B cell (primary cell): Measurements from ENCODE around the gene ZNF532. TPM values are rescaled to one million over a fixed set of nuclear protein-coding genes. Genes with fewer than 3 reads are reported as not detected.

Experiments
- ATAC-seq: fragments of 200-7000 bp; cut with Tn5 transposase; one replicate; pipeline ENCODE4 v1.10.0; 2021; ENCODE audit warnings: low read depth, mild to moderate bottlenecking, moderate number of reproducible peaks, moderate library complexity
- CTCF ChIA-PET: fragments of 350-600 bp; sonication (Branson Sonifier 250); formaldehyde crosslinking; loops from one replicate; lab custom pipeline; 2021; ENCODE audit warnings: antibody characterized with exemption, inconsistent platforms; lab: Charles Lee
- POLR2A ChIA-PET: fragments of 350-600 bp; sonication (Branson Sonifier 250); formaldehyde crosslinking; loops from one replicate; lab custom pipeline; 2021; ENCODE audit warnings: antibody characterized with exemption; lab: Charles Lee
- DNase-seq: peaks from one replicate; pipeline ENCODE4 v3.0.0; 2013
- H2AFZ ChIP-seq: 2 replicates; pipeline ENCODE4 v1.6.1; 2012; ENCODE audit warnings: mild to moderate bottlenecking, low read depth, low read length; ENCODE audit not compliant: insufficient read depth, poor library complexity, severe bottlenecking
- H3K27ac ChIP-seq, 2 donors: 1 replicate in 1 of 2; 2 replicates in 1 of 2; pipeline ENCODE4 v1.5.1; 2012 to 2013; ENCODE audit warnings: low read length in 2 of 2, mild to moderate bottlenecking in 2 of 2, moderate library complexity in 1 of 2
- H3K27me3 ChIP-seq, 4 experiments: fragments of 200-600 bp in 1 of 4; sonication (generic) in 1 of 4; replicated peaks in 1 of 4; 1 replicate in 2 of 4; 2 replicates in 2 of 4; pipeline versions ENCODE4 v1.6.1 to v1.7.0; 2013 to 2016; ENCODE audit warnings: low read length in 3 of 4, mild to moderate bottlenecking in 2 of 4, mixed read lengths in 1 of 4, moderate library complexity in 1 of 4; ENCODE audit not compliant: insufficient read depth in 4 of 4, control insufficient read depth in 3 of 4; ENCODE audit errors: control extremely low read depth in 1 of 4
- H3K36me3 ChIP-seq, 2 experiments: replicated peaks in 1 of 2; 1 replicate in 1 of 2; 2 replicates in 1 of 2; pipeline versions ENCODE4 v1.6.1 to v1.7.1; 2013; ENCODE audit warnings: low read length in 1 of 2; ENCODE audit not compliant: insufficient read depth in 2 of 2, control insufficient read depth in 1 of 2; ENCODE audit errors: control extremely low read depth in 1 of 2, extremely low read depth in 1 of 2
- H3K4me1 ChIP-seq, 2 donors: fragments of 200-600 bp in 1 of 2; sonication (generic) in 1 of 2; 1 replicate in 1 of 2; 2 replicates in 1 of 2; pipeline versions ENCODE4 v1.5.1 to v1.6.1; 2013 to 2017; ENCODE audit warnings: low read length in 2 of 2; ENCODE audit not compliant: control insufficient read depth in 2 of 2, insufficient read depth in 2 of 2
- H3K4me2 ChIP-seq: replicated peaks from 2 replicates; pipeline ENCODE3; 2012; ENCODE audit warnings: mild to moderate bottlenecking, low read depth, low read length; ENCODE audit not compliant: poor library complexity, severe bottlenecking
- H3K4me3 ChIP-seq, 5 experiments: fragments of 200-600 bp in 1 of 5; sonication (generic) in 1 of 5; 1 replicate in 3 of 5; 2 replicates in 2 of 5; pipeline versions ENCODE4 v1.5.1 to v1.7.0; 2011 to 2016; ENCODE audit warnings: low read length in 4 of 5, mild to moderate bottlenecking in 4 of 5, low read depth in 2 of 5, control low read depth in 1 of 5, moderate library complexity in 1 of 5; ENCODE audit not compliant: insufficient read depth in 1 of 5; ENCODE audit errors: control extremely low read depth in 1 of 5, extremely low read depth in 1 of 5
- H3K79me2 ChIP-seq: fragments of 200-600 bp; sonication (generic); one replicate; pipeline ENCODE4 v1.6.0; 2016; ENCODE audit warnings: low read length; ENCODE audit not compliant: control insufficient read depth, insufficient read depth
- H3K9ac ChIP-seq: fragments of 200-600 bp; sonication (generic); 2 replicates; pipeline ENCODE4 v1.6.1; 2017; ENCODE audit warnings: mild to moderate bottlenecking, low read length, moderate library complexity
- H3K9me3 ChIP-seq, 3 donors: one replicate each; pipeline versions ENCODE4 v1.6.1 to v1.7.1; 2013; ENCODE audit warnings: low read length in 2 of 3; ENCODE audit not compliant: control insufficient read depth in 2 of 3, insufficient read depth in 1 of 3; ENCODE audit errors: control extremely low read depth in 1 of 3
- H4K20me1 ChIP-seq: 2 replicates; pipeline ENCODE4 v1.6.0; 2012; ENCODE audit warnings: mild to moderate bottlenecking, low read length; ENCODE audit not compliant: insufficient read depth, control insufficient read depth, poor library complexity, severe bottlenecking
- H3K27ac Mint-ChIP-seq: one replicate; pipeline ENCODE4 v1.8.0; 2021; ENCODE audit warnings: mixed read lengths
- H3K27me3 Mint-ChIP-seq: one replicate; pipeline ENCODE4 v1.8.0; 2021; ENCODE audit warnings: mixed read lengths
- H3K4me1 Mint-ChIP-seq: one replicate; pipeline ENCODE4 v1.8.0; 2021; ENCODE audit warnings: mixed read lengths
- H3K4me3 Mint-ChIP-seq: one replicate; pipeline ENCODE4 v1.8.0; 2021; ENCODE audit warnings: mixed read lengths
- H3K9me3 Mint-ChIP-seq: one replicate; pipeline ENCODE4 v1.8.0; 2022; ENCODE audit warnings: mixed read lengths; ENCODE audit not compliant: insufficient read depth
- EZH2 ChIP-seq: IDR thresholded peaks from 2 replicates; pipeline ENCODE4 v1.6.1; 2012; ENCODE audit warnings: borderline replicate concordance, low read depth, mild to moderate bottlenecking, moderate library complexity, low read length; ENCODE audit not compliant: insufficient read depth, poor library complexity, severe bottlenecking
- WGBS: methylation state at CpG from one replicate; pipeline ENCODE4 v1.1.5; 2013; ENCODE audit warnings: missing lambda C conversion rate; ENCODE audit not compliant: insufficient coverage; 5-methylcytosine and 5-hydroxymethylcytosine counted together
- intact Hi-C: fragments of 100-400 bp; cut with micrococcal nuclease; formaldehyde crosslinking; loops from one replicate; pipeline ENCODE4 v1.10.0; 2022
- polyA plus RNA-seq: library from polyadenylated mRNA; depleted of rRNA; stranded (reverse); fragments of >200 nt; gene quantifications from 2 replicates; pipeline ENCODE4 v1.2.3, GENCODE V29; 2012
- total RNA-seq, 2 donors: library from RNA; stranded (reverse); fragments of 120-200 nt in 1 of 2; gene quantifications; 1 replicate in 1 of 2; 2 replicates in 1 of 2; pipeline versions ENCODE4 v1.2.3 to v1.2.4, GENCODE V29; 2013 to 2022
- TF ChIP-seq, protein P1 (sequence below): fragments of 200-600 bp; IDR thresholded peaks from one replicate; pipeline ENCODE4 v1.8.0; 2022; ENCODE audit warnings: antibody characterized with exemption, mild to moderate bottlenecking

ZNF532 gene
- total and polyA plus RNA-seq, 2 donors (not counting 1 experiment from before 2014, with no cell fraction given), result 58.2 to 104 TPM

DNA sequence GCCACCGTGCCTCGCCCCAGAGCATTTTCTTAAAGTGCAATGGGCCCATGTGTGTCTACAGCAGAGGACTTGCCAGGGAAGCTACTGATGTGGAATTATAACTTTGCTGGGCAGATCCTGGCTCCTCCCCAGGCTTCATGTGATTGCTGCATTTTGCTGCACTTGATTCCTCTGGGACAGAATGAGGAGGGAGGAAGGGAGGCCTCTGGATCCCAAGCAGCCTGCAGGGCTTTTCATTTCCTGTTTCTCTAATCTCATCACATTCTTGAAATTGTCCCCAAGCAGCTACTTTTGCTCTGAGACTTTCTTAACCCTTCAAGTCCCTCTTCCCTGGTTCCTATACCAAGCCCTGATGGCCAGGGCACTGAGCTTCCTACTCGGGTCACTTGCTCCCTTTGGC is 140.6 kb downstream of the ZNF532 start:
- Mint-ChIP-seq H3K4me3 (no peak overlapping the region), H3K9me3 (no peaks in the 10 kb centered on the region), H3K27me3 (no peaks in the 10 kb centered on the region), H3K4me1 (no peaks in the 10 kb centered on the region), H3K27ac (no peak overlapping the region)
- H3K4me1 ChIP-seq, result no peaks in the 10 kb centered on the region
- no peak overlapping the region for H3K27ac ChIP-seq
- H3K27me3 ChIP-seq, result no peaks in the 10 kb centered on the region
- no peaks in the 10 kb centered on the region for H3K9me3 ChIP-seq
- no peaks in the 10 kb centered on the region for H4K20me1 ChIP-seq
- POLR2A ChIA-PET, result no interaction called here
- WGBS, result 67% methylated on average over 3 of the region's 3 CpGs
- DNase-seq (no peak), ATAC-seq (no peak)
- no peak overlapping the region for H3K4me3 ChIP-seq
- H3K9ac ChIP-seq, result no peak overlapping the region
- no peaks in the 10 kb centered on the region for H3K79me2 ChIP-seq
- CTCF ChIA-PET, result no interaction called here
- TF ChIP-seq, protein P1, sequence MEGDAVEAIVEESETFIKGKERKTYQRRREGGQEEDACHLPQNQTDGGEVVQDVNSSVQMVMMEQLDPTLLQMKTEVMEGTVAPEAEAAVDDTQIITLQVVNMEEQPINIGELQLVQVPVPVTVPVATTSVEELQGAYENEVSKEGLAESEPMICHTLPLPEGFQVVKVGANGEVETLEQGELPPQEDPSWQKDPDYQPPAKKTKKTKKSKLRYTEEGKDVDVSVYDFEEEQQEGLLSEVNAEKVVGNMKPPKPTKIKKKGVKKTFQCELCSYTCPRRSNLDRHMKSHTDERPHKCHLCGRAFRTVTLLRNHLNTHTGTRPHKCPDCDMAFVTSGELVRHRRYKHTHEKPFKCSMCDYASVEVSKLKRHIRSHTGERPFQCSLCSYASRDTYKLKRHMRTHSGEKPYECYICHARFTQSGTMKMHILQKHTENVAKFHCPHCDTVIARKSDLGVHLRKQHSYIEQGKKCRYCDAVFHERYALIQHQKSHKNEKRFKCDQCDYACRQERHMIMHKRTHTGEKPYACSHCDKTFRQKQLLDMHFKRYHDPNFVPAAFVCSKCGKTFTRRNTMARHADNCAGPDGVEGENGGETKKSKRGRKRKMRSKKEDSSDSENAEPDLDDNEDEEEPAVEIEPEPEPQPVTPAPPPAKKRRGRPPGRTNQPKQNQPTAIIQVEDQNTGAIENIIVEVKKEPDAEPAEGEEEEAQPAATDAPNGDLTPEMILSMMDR, result no peak
- TF ChIP-seq EZH2, result no peak
- no peak overlapping the region for H3K4me2 ChIP-seq
- intact Hi-C loops, result no loop called here
- H2AFZ ChIP-seq, result no peak overlapping the region
- H3K36me3 ChIP-seq, result no peaks in the 10 kb centered on the region

DNA sequence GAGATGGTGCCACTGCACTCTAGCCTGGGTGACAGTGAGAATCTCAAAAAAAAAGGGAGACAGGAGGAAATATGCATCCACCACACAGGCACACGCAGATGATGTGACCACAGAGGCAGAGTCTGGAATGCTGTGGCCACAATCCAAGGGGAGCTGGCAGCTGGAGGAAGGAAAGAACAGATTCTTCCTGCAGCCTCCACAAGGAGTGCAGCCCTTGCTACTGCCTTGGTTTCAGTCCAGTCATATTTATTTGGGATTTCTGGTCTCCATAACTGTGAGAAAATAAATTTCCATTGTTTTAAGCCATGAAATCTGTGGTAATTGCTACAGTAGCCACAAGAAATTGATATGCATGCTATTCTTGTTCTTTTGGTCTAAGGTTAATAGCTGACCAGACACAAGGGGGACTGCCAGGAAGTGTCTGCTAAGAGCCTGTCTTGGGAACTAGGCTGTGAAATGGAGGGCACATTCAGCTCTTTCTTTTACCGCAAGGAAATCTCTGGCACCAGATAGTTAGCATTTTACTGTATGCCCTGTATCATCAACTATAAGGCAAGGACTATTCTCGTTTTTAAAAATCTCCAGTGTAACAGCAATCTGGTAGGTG is 141.9 kb downstream of the ZNF532 start:
- Mint-ChIP-seq H3K27ac (no peak overlapping the region), H3K4me1 (peaks cover 3% of the 10 kb centered on the region), H3K4me3 (no peak overlapping the region), H3K9me3 (no peaks in the 10 kb centered on the region), H3K27me3 (no peaks in the 10 kb centered on the region)
- WGBS, result 100% methylated on average over 2 of the region's 3 CpGs
- Histone ChIP-seq H2AFZ (no peak overlapping the region), H3K4me3 (no peak overlapping the region), H3K79me2 (no peaks in the 10 kb centered on the region), H3K9ac (no peak overlapping the region), H4K20me1 (no peaks in the 10 kb centered on the region), H3K9me3 (no peaks in the 10 kb centered on the region), H3K27ac (no peak overlapping the region), H3K27me3 (no peaks in the 10 kb centered on the region), H3K4me2 (no peak overlapping the region), H3K36me3 (no peaks in the 10 kb centered on the region), H3K4me1 (no peaks in the 10 kb centered on the region)
- no peak for ATAC-seq
- ChIA-PET CTCF (no interaction called here), POLR2A (no interaction called here)
- TF ChIP-seq EZH2, result no peak
- TF ChIP-seq, protein P1, result no peak
- intact Hi-C loops, result no loop called here
- no peak for DNase-seq
